ENCODE data around the gene FXYD3. TPM values are rescaled to one million over a fixed set of nuclear protein-coding genes. Genes with fewer than 3 reads are reported as not detected.

The FXYD3 gene
- total RNA-seq, 1 donor from 2014 or later = not detected

DNA sequence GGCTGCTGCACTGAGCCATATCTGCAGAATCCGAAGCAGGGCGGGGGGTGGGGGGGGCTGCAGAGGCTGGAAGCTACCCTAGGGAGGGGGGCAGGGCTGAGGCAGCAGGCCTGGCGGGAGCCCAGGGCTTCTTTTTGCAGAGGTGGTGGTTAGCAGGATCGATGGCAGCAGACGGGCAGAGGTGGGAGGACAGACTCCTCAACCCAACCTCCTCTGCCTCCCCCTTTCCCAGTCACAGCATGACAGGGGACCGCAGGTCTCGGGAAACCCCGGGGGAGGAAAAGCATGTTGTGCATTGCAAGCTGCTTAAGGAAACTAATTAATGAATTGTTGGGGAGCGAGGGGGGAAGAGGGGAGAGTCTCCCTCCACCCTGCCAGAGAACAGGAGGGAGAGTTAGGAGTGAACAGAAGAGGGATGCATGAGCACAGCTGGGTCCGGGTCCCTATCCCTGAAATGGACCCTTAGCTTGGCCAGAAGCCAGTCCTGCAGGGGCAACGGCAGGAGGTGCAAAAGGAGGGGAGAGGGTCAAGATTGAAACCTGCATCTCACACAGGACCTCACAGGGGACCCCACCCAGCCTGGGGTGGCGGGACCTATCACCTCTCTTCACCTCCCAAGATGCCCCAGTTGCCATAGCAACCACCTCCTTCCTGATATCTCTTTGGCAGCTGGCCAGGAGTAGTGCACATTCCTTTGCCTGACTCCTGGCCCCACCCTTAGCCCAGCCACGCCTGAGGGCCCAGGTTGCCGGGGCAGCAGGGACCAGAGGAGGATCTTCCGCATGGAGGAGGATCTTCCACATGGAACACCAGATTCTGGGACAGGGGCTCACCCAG, 29.2 kb downstream of the FXYD3 start:
- Histone ChIP-seq H2AFZ (ENCODE audit: low read depth, low read length) (no peak overlapping the region), H3K27me3 (ENCODE audit: insufficient read depth, low read length) (peaks cover 27% of the 10 kb centered on the region), H3K79me2 (ENCODE audit: insufficient read depth, low read length) (no peaks in the 10 kb centered on the region), H3K9ac (ENCODE audit: low read length) (no peak overlapping the region), H3K4me1 (ENCODE audit: insufficient read depth, low read length) (no peaks in the 10 kb centered on the region), H3K9me3 (ENCODE audit: insufficient read depth, low read depth, low read length) (no peaks in the 10 kb centered on the region), H3K4me3 (ENCODE audit: insufficient read depth, low read depth, low read length) (no peak overlapping the region), H3K4me2 (ENCODE audit: low read length) (no peak overlapping the region), H3K27ac (ENCODE audit: low read depth, low read length) (no peak overlapping the region), H3K36me3 (ENCODE audit: insufficient read depth, low read length) (no peaks in the 10 kb centered on the region), H4K20me1 (ENCODE audit: insufficient read depth, low read length) (peaks cover 4% of the 10 kb centered on the region)
- Mint-ChIP-seq H3K27me3 (ENCODE audit: low read depth, unreplicated experiment) (peaks cover 24% of the 10 kb centered on the region), H3K36me3 (ENCODE audit: low read depth, unreplicated experiment) (no peaks in the 10 kb centered on the region), H3K9me3 (ENCODE audit: unreplicated experiment) (no peaks in the 10 kb centered on the region), H3K4me1 (ENCODE audit: low read depth, unreplicated experiment) (peaks cover 11% of the 10 kb centered on the region), H3K27ac (ENCODE audit: unreplicated experiment) (no peak overlapping the region), H3K4me3 (ENCODE audit: unreplicated experiment) (no peak overlapping the region)
- TF ChIP-seq EZH2 (IDR thresholded peaks at IDR 0.05; ENCODE audit: insufficient read depth, low read length) = no peak
- TF ChIP-seq, protein P1, sequence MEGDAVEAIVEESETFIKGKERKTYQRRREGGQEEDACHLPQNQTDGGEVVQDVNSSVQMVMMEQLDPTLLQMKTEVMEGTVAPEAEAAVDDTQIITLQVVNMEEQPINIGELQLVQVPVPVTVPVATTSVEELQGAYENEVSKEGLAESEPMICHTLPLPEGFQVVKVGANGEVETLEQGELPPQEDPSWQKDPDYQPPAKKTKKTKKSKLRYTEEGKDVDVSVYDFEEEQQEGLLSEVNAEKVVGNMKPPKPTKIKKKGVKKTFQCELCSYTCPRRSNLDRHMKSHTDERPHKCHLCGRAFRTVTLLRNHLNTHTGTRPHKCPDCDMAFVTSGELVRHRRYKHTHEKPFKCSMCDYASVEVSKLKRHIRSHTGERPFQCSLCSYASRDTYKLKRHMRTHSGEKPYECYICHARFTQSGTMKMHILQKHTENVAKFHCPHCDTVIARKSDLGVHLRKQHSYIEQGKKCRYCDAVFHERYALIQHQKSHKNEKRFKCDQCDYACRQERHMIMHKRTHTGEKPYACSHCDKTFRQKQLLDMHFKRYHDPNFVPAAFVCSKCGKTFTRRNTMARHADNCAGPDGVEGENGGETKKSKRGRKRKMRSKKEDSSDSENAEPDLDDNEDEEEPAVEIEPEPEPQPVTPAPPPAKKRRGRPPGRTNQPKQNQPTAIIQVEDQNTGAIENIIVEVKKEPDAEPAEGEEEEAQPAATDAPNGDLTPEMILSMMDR (IDR thresholded peaks at IDR 0.05; ENCODE audit: insufficient read depth, low read depth, low read length) = no peak
- FAIRE-seq (no peak), DNase-seq (ENCODE audit: low read depth) (no peak)

DNA sequence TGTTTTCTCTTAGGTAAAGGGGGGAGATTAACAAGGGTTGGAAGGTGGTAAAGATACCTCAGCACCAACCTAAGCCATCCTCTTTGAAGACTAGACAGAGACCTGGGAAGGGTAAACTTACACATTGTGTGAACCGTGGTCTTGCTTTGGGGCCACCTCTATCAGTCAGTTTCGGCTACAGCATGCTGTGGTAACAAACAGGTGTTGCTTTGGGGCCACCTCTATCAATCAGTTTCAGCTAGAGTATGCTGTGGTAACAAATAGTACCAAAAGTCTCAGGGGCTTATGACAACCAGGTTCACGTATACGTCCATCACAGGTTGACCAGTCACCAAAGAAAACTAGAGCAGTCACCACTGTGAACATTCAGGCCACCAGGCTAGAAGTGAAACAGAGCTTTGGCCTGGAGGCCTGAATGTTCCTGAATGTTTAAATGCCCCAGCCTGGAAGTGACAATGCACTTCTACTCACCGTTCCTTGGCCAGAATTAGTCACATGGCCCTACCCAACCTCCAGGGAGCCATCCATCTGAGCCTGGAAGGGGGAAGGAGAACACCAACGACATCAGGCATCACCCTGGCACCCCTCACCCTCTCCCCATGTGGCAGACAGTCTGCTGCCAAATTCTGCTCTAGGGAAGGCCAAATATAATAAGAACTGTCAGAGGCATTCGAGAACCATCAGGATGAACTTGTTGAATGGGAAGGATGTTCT, 31.3 kb downstream of the FXYD3 start:
- Histone ChIP-seq H3K9ac (ENCODE audit: low read length) (no peak overlapping the region), H3K4me3 (ENCODE audit: insufficient read depth, low read depth, low read length) (no peak overlapping the region), H3K4me2 (ENCODE audit: low read length) (no peak overlapping the region), H2AFZ (ENCODE audit: low read depth, low read length) (no peak overlapping the region), H3K79me2 (ENCODE audit: insufficient read depth, low read length) (no peaks in the 10 kb centered on the region), H3K4me1 (ENCODE audit: insufficient read depth, low read length) (no peaks in the 10 kb centered on the region), H3K9me3 (ENCODE audit: insufficient read depth, low read depth, low read length) (no peaks in the 10 kb centered on the region), H3K27ac (ENCODE audit: low read depth, low read length) (no peak overlapping the region), H3K27me3 (ENCODE audit: insufficient read depth, low read length) (peaks cover 22% of the 10 kb centered on the region), H4K20me1 (ENCODE audit: insufficient read depth, low read length) (peaks cover 4% of the 10 kb centered on the region), H3K36me3 (ENCODE audit: insufficient read depth, low read length) (no peaks in the 10 kb centered on the region)
- DNase-seq (ENCODE audit: low read depth) (no peak), FAIRE-seq (no peak)
- H3K36me3 Mint-ChIP-seq (ENCODE audit: low read depth, unreplicated experiment) = no peaks in the 10 kb centered on the region
- H3K9me3 Mint-ChIP-seq (ENCODE audit: unreplicated experiment) = no peaks in the 10 kb centered on the region
- no peak overlapping the region for H3K27ac Mint-ChIP-seq (ENCODE audit: unreplicated experiment)
- peaks cover 8% of the 10 kb centered on the region for H3K4me1 Mint-ChIP-seq (ENCODE audit: low read depth, unreplicated experiment)
- peaks cover 30% of the 10 kb centered on the region for H3K27me3 Mint-ChIP-seq (ENCODE audit: low read depth, unreplicated experiment)
- H3K4me3 Mint-ChIP-seq (ENCODE audit: unreplicated experiment) = peak overlapping the region; percentile 18
- TF ChIP-seq EZH2 (IDR thresholded peaks at IDR 0.05; ENCODE audit: insufficient read depth, low read length) = no peak
- TF ChIP-seq, protein P1 (IDR thresholded peaks at IDR 0.05; ENCODE audit: insufficient read depth, low read depth, low read length) = no peak

All from astrocyte (in vitro differentiated cells and primary cell).